KOPT-K1 (cell line): ENCODE results near the gene RNF145.

ENCODE experiments used
- H3K27ac ChIP-seq: fragments of 200-600 bp; sonication (generic); 2 replicates; pipeline ENCODE4 v1.5.1; 2016; ENCODE audit warnings: antibody characterized with exemption, mild to moderate bottlenecking, low read depth, low read length; ENCODE audit not compliant: poor library complexity, severe bottlenecking
- H3K36me3 ChIP-seq: fragments of 200-600 bp; sonication (generic); 2 replicates; pipeline ENCODE4 v1.5.1; 2017; ENCODE audit warnings: antibody characterized with exemption, mild to moderate bottlenecking, low read length, moderate library complexity; ENCODE audit not compliant: insufficient read depth
- H3K9me3 ChIP-seq: fragments of 200-600 bp; sonication (generic); 2 replicates; pipeline ENCODE4 v1.5.1; 2017; ENCODE audit warnings: antibody characterized with exemption, low read length, mild to moderate bottlenecking; ENCODE audit not compliant: insufficient read depth, poor library complexity, severe bottlenecking

RNF145 gene

DNA sequence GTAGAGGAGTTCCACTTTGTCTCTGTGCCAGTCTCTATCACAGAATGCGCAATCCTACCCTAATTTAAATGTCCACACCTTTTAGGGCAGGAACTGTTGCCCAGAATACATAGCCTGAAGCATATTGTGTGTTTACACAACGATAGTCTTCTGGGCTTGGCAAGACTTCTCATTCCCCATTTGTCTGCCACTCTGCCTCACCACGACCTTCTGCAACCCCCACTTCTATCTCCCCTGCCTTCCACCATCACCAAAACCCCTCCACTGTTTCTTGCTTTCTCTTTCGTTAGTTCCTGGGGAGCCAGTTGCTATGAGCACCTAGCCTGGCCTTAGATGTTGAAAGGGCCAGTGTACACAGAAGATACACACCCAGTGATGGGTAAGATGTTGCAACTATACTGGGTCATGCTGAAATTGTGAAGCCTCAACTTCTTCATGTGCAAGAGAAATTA lies 883 bp upstream of the RNF145 start:
- Histone ChIP-seq H3K9me3 (no peaks in the 10 kb centered on the region), H3K27ac (peak overlapping the region; percentile 90), H3K36me3 (no peaks in the 10 kb centered on the region)

GRCh38 chr5:159208514-159209437 lies 577 bp downstream of the RNF145 start:
- H3K27ac ChIP-seq, result peak overlapping the region; percentile 90
- H3K36me3 ChIP-seq, result no peaks in the 10 kb centered on the region; the same call in 1 of the 2 replicates
- no peaks in the 10 kb centered on the region for H3K9me3 ChIP-seq

DNA sequence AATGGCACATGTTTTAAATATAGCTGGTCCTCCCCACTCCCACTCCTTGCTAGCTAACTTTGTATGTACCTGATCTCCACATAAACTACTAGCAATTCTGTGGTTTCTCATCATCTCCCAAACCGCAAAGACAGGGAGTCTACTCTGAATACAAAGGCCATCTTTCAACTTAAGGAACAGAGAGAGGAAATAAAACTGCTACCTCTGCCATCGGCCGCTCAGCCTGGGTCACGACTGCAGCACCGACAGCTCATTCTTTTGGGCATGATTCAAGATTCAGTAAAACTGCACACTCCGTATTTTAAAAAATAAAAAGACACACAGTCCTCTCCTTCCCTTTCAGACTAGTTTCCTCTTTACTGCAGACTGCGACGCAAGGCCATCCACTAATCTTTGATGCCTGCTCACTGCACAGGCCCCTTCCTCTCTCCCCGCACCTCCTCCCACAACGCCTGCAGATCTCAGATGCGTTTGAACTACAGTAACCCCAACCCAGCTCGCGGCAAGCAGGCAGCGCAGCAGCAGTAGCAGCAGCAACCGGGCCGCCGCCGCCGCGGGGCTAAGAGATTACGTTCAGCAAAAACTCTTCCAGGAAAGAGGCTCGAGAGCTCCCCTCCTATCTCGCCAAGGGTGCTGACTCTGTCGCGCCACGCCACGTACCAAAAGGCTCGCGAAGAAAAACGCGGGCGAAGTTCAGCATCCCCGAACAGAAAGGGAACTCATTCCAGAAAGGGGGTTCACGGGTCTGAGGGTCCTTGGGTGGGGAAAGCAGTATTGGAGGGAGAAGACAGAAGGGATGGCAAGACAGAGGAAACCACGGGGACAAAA lies 1.5 kb downstream of the RNF145 start:
- H3K27ac ChIP-seq, result peak overlapping the region; percentile 90
- H3K36me3 ChIP-seq, result peaks cover 7% of the 10 kb centered on the region
- H3K9me3 ChIP-seq, result no peaks in the 10 kb centered on the region

GRCh38 chr5:159207222-159207685 lies 2.1 kb downstream of the RNF145 start:
- peak overlapping the region; percentile 90 for H3K27ac ChIP-seq
- peaks cover 10% of the 10 kb centered on the region for H3K36me3 ChIP-seq
- H3K9me3 ChIP-seq, result no peaks in the 10 kb centered on the region

- peak overlapping the region; percentile 90 for H3K27ac ChIP-seq
- H3K9me3 ChIP-seq, result no peaks in the 10 kb centered on the region
- H3K36me3 ChIP-seq, result peaks cover 14% of the 10 kb centered on the region
Measured at GRCh38 chr5:159206818-159207217, 2.5 kb downstream of the RNF145 start.

GRCh38 chr5:159206368-159206767 lies 3.0 kb downstream of the RNF145 start:
- Histone ChIP-seq H3K27ac (peak overlapping the region; percentile 90), H3K36me3 (peaks cover 17% of the 10 kb centered on the region)

GRCh38 chr5:159203351-159203750 lies 6.0 kb downstream of the RNF145 start:
- peaks cover 44% of the 10 kb centered on the region for H3K36me3 ChIP-seq
- no peaks in the 10 kb centered on the region for H3K9me3 ChIP-seq
- no peak overlapping the region for H3K27ac ChIP-seq

More at GRCh38 chr5:159206368-159206767, 3.0 kb downstream of the RNF145 start:
- H3K9me3 ChIP-seq, result no peaks in the 10 kb centered on the region

DNA sequence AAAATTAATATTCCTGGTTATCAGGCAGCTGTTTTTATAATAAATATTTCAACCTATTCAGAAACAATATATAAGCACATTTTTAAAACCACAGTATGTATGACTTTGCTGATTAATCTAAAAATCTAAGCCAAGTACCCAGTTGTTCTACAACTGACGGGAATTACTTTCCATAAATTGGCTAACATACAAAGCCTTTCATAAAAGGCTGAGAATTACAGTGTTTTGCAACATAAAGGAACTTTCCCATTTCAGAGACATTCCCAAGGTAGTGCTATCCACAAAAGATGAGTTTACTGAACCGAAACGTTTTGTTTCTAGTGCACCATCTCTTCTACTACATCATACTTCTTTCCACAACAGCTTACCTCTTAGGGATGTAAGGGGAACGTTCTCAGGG lies 7.2 kb downstream of the RNF145 start:
- Histone ChIP-seq H3K27ac (no peak overlapping the region), H3K9me3 (no peaks in the 10 kb centered on the region), H3K36me3 (peaks cover 56% of the 10 kb centered on the region)

GRCh38 chr5:159199780-159200179 lies 9.6 kb downstream of the RNF145 start:
- H3K27ac ChIP-seq, result no peak overlapping the region
- H3K9me3 ChIP-seq, result no peaks in the 10 kb centered on the region
- peaks cover 80% of the 10 kb centered on the region for H3K36me3 ChIP-seq

DNA sequence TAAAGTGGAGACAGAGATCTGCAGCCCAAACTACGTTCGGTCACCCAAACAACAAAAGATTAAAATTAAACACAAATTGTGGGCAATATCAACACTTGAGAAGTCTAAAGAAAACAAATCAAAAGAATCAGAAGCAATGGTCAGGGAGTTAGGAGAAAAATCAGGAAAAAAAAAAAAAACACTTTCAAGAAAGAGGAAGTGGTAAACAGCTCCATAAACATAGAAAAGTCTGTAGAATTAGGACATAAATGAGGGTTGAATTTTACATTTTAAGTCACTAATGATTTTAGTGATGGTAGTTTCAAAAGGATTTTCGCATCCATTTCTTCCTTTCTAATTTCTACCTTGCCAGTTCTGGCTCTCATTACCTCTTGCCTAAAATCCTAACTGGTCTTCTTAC lies 10.1 kb downstream of the RNF145 start:
- Histone ChIP-seq H3K9me3 (no peaks in the 10 kb centered on the region), H3K36me3 (peaks cover 86% of the 10 kb centered on the region), H3K27ac (no peak overlapping the region)

- no peaks in the 10 kb centered on the region for H3K9me3 ChIP-seq
- no peak overlapping the region for H3K27ac ChIP-seq
- H3K36me3 ChIP-seq, result peaks cover 92% of the 10 kb centered on the region
Measured at GRCh38 chr5:159198063-159199036, 11.0 kb downstream of the RNF145 start.

DNA sequence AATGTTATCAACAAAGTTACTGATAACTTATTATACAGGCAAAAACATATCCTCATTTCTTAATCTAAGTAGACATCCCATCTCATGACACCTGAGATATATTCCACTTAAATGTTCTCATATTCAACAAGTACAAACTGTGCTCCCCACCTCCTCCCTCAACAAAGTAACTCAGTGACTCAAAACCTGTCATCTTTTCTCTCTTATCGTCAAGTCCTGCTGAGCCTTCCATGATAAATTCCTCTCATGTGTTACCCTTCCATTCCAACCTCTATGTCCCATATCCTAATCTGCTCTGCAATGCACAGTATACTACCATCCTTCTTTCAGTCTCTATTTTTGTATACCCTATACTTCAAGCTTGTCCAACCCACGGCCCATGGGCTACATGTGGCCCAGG lies 13.6 kb downstream of the RNF145 start:
- Histone ChIP-seq H3K36me3 (peaks cover 92% of the 10 kb centered on the region), H3K9me3 (no peaks in the 10 kb centered on the region), H3K27ac (no peak overlapping the region)

DNA sequence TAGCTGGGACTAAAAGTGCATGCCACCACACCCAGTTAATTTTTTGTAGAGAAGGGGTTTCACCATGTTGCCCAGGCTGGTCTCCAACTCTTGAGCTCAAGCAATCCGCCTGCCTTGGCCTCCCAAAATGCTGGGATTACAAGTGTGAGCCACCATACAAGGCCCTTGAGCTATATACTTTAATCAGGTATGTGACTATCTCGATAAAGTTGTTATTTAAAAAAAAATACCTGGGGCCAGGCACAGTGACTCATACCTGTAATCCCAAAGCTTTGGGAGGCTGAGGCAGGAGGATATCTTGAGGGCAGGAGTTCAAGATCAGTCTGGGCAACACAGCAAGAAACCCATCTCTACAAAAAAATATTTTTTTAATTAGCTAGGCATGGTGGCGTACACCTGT lies 19.2 kb downstream of the RNF145 start:
- Histone ChIP-seq H3K27ac (no peak overlapping the region), H3K9me3 (no peaks in the 10 kb centered on the region), H3K36me3 (peaks cover 85% of the 10 kb centered on the region)

DNA sequence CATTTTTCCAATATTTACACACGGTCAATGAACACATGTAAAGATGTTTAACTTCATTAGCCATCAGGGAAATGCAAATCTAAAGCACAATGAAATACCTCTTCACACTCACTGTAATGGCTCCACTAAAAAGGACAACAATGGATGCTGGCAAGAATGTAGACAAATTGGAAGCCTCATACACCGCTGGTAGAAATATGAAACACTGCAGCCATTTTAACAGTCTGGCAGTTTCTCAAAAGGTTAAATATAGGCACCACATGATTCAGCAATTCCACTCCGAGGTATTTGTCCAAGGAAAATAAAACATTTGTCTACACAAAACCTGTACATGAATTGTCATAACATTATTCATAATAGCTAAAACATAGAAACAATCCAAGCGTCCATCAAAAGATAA lies 20.0 kb downstream of the RNF145 start:
- no peak overlapping the region for H3K27ac ChIP-seq
- H3K9me3 ChIP-seq, result no peaks in the 10 kb centered on the region
- H3K36me3 ChIP-seq, result peaks cover 81% of the 10 kb centered on the region
